OCI-LY3 (cell line): ENCODE results near the gene BEAN1.

ENCODE experiments used
- H2AFZ ChIP-seq: fragments of 200-600, 300-600 bp; shearing (Covaris generic); 2 replicates; pipeline ENCODE4 v1.6.0; 2014; ENCODE audit warnings: antibody characterized with exemption, low read depth, low read length
- H3K27ac ChIP-seq: fragments of 200-600, 300-600 bp; sonication (generic); 2 replicates; pipeline ENCODE4 v1.5.1; 2014; ENCODE audit warnings: mild to moderate bottlenecking, low read length, moderate library complexity, mixed read lengths
- H3K27me3 ChIP-seq: fragments of 200-600, 300-600 bp; sonication (generic); 2 replicates; pipeline ENCODE4 v1.6.1; 2014; ENCODE audit warnings: low read depth, low read length, mixed read lengths
- H3K36me3 ChIP-seq: fragments of 200-600, 300-600 bp; sonication (generic); replicated peaks from 2 replicates; pipeline ENCODE3; 2014; ENCODE audit warnings: low read depth, low read length, mixed read lengths
- H3K4me1 ChIP-seq: fragments of 300-600, 200-600 bp; sonication (generic); 2 replicates; pipeline ENCODE4 v1.6.1; 2014; ENCODE audit warnings: low read length, mixed read lengths
- H3K4me2 ChIP-seq: fragments of 200-600, 300-600 bp; sonication (generic); 2 replicates; pipeline ENCODE4 v1.6.1; 2014; ENCODE audit warnings: low read length, mixed read lengths
- H3K4me3 ChIP-seq: fragments of 300-600, 200-600 bp; sonication (generic); 2 replicates; pipeline ENCODE4 v1.5.1; 2014; ENCODE audit warnings: antibody characterized with exemption, mild to moderate bottlenecking, low read length, moderate library complexity
- H3K79me2 ChIP-seq: fragments of 300-600, 200-600 bp; shearing (Covaris generic); 2 replicates; pipeline ENCODE4 v1.6.1; 2014; ENCODE audit warnings: mild to moderate bottlenecking, low read length, mixed read lengths
- H3K9ac ChIP-seq: fragments of 300-600, 200-600 bp; shearing (Covaris generic); 2 replicates; pipeline ENCODE4 v1.6.0; 2014; ENCODE audit warnings: mild to moderate bottlenecking, low read length, moderate library complexity
- H3K9me3 ChIP-seq: fragments of 200-600, 300-600 bp; shearing (Covaris generic); 2 replicates; pipeline ENCODE4 v1.6.1; 2014; ENCODE audit warnings: low read length, mixed read lengths; ENCODE audit not compliant: insufficient read depth
- H4K20me1 ChIP-seq: fragments of 200-600, 300-600 bp; sonication (generic); 2 replicates; pipeline ENCODE4 v1.6.1; 2016; ENCODE audit warnings: low read length, mixed read lengths; ENCODE audit not compliant: insufficient read depth
- EZH2phosphoT487 ChIP-seq: fragments of 200-600 bp; shearing (Covaris generic); IDR thresholded peaks from 2 replicates; pipeline ENCODE4 v1.6.1; 2018; ENCODE audit warnings: antibody characterized with exemption, mixed run types, low read depth
- TF ChIP-seq, protein P1 (sequence below): fragments of 200-600, 300-600 bp; sonication (generic); IDR thresholded peaks from 2 replicates; pipeline ENCODE4 v1.5.1; 2014; ENCODE audit warnings: antibody characterized with exemption, low read length, low read depth

Gene BEAN1

GRCh38 chr16:66397736-66398433 is 29.2 kb upstream of the BEAN1 start:
- H3K36me3 ChIP-seq = no peaks in the 10 kb centered on the region
- no peaks in the 10 kb centered on the region for H3K9me3 ChIP-seq
- H3K9ac ChIP-seq = no peak overlapping the region
- no peak for TF ChIP-seq EZH2phosphoT487
- TF ChIP-seq, protein P1, sequence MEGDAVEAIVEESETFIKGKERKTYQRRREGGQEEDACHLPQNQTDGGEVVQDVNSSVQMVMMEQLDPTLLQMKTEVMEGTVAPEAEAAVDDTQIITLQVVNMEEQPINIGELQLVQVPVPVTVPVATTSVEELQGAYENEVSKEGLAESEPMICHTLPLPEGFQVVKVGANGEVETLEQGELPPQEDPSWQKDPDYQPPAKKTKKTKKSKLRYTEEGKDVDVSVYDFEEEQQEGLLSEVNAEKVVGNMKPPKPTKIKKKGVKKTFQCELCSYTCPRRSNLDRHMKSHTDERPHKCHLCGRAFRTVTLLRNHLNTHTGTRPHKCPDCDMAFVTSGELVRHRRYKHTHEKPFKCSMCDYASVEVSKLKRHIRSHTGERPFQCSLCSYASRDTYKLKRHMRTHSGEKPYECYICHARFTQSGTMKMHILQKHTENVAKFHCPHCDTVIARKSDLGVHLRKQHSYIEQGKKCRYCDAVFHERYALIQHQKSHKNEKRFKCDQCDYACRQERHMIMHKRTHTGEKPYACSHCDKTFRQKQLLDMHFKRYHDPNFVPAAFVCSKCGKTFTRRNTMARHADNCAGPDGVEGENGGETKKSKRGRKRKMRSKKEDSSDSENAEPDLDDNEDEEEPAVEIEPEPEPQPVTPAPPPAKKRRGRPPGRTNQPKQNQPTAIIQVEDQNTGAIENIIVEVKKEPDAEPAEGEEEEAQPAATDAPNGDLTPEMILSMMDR = no peak
- no peak overlapping the region for H3K27ac ChIP-seq
- H2AFZ ChIP-seq = no peak overlapping the region
- no peaks in the 10 kb centered on the region for H4K20me1 ChIP-seq
- no peak overlapping the region for H3K4me2 ChIP-seq
- no peaks in the 10 kb centered on the region for H3K4me1 ChIP-seq
- H3K4me3 ChIP-seq = no peak overlapping the region
- peaks cover 21% of the 10 kb centered on the region; the same call in 1 of the 2 replicates for H3K27me3 ChIP-seq
- no peaks in the 10 kb centered on the region for H3K79me2 ChIP-seq

DNA sequence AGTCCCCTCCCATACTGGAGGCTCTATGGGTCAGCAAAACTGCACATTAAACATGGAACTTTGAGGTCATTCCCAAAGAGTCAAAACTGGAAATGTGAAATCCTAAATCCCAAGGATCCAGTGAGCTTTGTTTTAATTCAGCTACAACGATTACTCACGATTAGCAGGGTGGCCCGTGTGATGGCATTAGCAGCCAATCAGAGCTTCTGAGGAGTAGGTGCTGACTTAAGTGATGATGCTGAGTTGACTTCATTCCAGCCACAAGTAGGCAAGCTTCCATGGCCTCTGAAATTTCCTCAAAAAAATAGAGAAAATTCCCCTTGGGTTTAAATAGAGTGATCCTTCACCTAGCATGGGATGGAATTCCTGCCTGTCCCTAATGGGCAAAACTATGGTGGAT is 28.1 kb upstream of the BEAN1 start:
- TF ChIP-seq, protein P1 = no peak
- no peak for TF ChIP-seq EZH2phosphoT487
- no peak overlapping the region for H3K4me3 ChIP-seq
- no peak overlapping the region for H3K9ac ChIP-seq
- no peaks in the 10 kb centered on the region for H3K36me3 ChIP-seq
- H3K4me1 ChIP-seq = no peaks in the 10 kb centered on the region
- H3K79me2 ChIP-seq = no peaks in the 10 kb centered on the region
- no peaks in the 10 kb centered on the region for H3K9me3 ChIP-seq
- no peak overlapping the region for H3K4me2 ChIP-seq
- no peak overlapping the region for H2AFZ ChIP-seq
- no peaks in the 10 kb centered on the region for H4K20me1 ChIP-seq
- peaks cover 22% of the 10 kb centered on the region for H3K27me3 ChIP-seq
- H3K27ac ChIP-seq = no peak overlapping the region

- no peaks in the 10 kb centered on the region for H3K4me1 ChIP-seq
- H3K36me3 ChIP-seq = no peaks in the 10 kb centered on the region
- no peak overlapping the region for H3K4me2 ChIP-seq
- H4K20me1 ChIP-seq = no peaks in the 10 kb centered on the region
- H3K9me3 ChIP-seq = no peaks in the 10 kb centered on the region
- no peak overlapping the region for H3K27ac ChIP-seq
- peaks cover 30% of the 10 kb centered on the region for H3K27me3 ChIP-seq
- no peak overlapping the region for H3K9ac ChIP-seq
- TF ChIP-seq, protein P1 = no peak
- TF ChIP-seq EZH2phosphoT487 = no peak
- H3K4me3 ChIP-seq = no peak overlapping the region
- H3K79me2 ChIP-seq = no peaks in the 10 kb centered on the region
- no peak overlapping the region for H2AFZ ChIP-seq
Measured at GRCh38 chr16:66399930-66400329, 27.2 kb upstream of the BEAN1 start.

GRCh38 chr16:66400503-66401380 is 26.4 kb upstream of the BEAN1 start:
- Histone ChIP-seq H4K20me1 (no peaks in the 10 kb centered on the region), H3K4me1 (no peaks in the 10 kb centered on the region), H3K9ac (no peak overlapping the region), H3K4me3 (no peak overlapping the region), H3K27ac (no peak overlapping the region), H2AFZ (no peak overlapping the region), H3K9me3 (no peaks in the 10 kb centered on the region), H3K27me3 (peaks cover 33% of the 10 kb centered on the region), H3K79me2 (no peaks in the 10 kb centered on the region), H3K36me3 (no peaks in the 10 kb centered on the region), H3K4me2 (no peak overlapping the region)
- TF ChIP-seq, protein P1 = no peak
- no peak for TF ChIP-seq EZH2phosphoT487
